ENCODE measurements around the gene ERBIN.

GRCh38 chr5:65969539-65970393 lies 43.4 kb downstream of the ERBIN start:
- TF ChIP-seq CTCF (IDR thresholded peaks at IDR 0.05) (no peak), POLR2A (IDR thresholded peaks at IDR 0.05) (no peak), EP300 (IDR thresholded peaks at IDR 0.05) (no peak), POLR2AphosphoS5 (IDR thresholded peaks at IDR 0.05) (no peak)
